ENCODE results near the gene SAMD11.

The SAMD11 gene

GRCh38 chr1:931380-932172, 7.9 kb downstream of the SAMD11 start:
- DNase-seq (ENCODE audit: low spot score), result no peak

- no peak for DNase-seq (ENCODE audit: low spot score)
These were observed 8.4 kb downstream of the SAMD11 start for GRCh38 chr1:932173-932510.

DNA sequence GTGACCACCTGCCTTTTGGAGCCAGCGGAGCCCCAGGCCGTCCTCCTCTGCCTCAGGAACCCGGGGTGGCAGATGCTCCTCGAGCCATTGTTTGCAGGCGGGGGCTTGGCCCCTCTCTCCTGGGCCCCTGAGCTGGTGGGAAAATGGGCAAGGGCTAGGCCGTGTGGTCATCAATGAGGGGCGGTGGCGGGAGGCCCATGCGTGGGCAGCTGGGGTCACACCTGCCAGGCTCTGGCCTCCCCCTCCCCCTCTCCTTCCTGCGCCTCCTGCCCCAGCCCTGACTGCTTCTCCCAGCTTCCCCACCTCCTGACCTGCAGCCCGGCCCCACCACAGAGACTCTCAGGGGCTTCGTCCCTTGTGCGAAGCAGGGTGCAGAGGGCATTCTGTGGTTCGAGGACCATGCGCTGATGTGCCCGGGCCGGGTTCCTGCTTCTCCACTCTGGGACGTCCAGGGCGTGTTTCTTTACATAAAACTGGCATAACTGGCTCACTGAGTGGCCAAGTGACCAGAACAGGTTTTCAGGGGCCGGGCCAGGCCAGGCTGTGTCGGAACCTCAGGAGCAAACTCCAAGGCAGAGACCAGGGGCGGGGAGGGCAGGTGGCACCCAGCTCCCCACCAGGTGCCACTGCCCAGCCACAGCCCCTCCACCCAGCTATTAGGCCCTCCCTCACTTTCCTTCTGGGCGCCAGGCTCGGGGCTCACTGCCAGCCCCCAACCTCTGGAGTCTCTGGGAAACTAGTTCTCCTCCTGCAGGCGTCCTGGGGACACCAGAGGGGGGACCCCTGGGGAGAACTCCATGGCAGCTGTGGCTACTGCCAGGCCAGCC, 9.3 kb downstream of the SAMD11 start:
- DNase-seq (ENCODE audit: low spot score), result peak; percentile 64

GRCh38 chr1:933603-933940, 9.8 kb downstream of the SAMD11 start:
- peak; percentile 62 for DNase-seq (ENCODE audit: low spot score)

DNA sequence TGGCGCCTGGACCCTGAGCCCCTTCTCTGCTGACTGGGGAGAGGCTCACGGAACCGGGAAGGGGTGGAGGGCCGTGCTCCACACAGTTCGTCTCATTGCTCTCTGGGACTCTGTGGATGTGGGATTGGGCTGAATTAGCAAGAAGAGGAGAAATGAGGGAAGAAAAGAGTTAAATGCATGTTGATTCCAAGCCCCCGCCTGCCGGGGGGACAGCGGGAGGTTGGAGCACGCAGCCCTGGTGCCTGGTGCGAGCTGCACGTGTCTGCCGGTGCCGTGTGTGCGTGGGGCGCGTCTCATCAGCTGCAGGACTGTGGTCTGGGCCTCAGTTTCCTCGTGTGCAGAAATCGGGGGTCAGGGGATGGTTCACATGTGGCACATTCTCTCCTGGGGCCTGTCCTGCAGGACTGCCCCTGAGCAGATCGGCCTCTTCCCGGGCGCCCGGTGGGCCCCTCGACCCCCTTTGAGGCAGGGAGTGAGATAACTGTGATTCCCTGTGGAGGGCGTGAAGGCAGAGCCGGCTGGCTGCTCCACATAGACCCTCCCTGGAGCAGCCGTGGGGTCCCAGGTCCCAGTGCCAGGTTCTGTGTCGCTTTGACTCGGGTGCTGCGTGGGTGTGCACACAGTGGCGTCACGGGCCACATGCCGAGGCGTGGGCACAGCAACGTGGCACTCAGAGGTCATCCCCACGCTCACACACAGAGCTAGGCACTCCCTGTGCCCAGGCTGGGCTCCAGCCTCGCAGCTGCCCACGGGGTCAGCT, 11.4 kb downstream of the SAMD11 start:
- no peak for DNase-seq (ENCODE audit: low spot score)

DNA sequence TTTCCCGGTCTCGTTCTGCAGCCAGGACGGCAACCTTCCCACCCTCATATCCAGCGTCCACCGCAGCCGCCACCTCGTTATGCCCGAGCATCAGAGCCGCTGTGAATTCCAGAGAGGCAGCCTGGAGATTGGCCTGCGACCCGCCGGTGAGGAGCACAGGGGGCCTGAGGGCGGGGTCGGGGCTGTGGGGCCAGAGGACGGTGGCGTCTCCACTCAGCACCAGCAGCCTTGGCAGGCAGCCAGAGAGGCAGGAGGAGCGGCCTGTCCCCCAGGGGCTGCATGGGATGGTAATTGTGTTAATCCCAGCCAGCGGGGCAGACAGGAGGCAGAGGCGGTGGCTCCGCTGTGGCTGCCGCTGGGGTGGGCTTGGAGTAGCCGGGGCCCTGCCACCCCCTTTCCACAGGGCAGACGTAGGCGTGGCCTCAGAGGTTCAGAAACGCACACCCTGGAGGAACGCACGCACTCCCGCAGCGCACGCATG, 12.1 kb downstream of the SAMD11 start:
- peak; percentile 84 for DNase-seq (ENCODE audit: low spot score)

DNA sequence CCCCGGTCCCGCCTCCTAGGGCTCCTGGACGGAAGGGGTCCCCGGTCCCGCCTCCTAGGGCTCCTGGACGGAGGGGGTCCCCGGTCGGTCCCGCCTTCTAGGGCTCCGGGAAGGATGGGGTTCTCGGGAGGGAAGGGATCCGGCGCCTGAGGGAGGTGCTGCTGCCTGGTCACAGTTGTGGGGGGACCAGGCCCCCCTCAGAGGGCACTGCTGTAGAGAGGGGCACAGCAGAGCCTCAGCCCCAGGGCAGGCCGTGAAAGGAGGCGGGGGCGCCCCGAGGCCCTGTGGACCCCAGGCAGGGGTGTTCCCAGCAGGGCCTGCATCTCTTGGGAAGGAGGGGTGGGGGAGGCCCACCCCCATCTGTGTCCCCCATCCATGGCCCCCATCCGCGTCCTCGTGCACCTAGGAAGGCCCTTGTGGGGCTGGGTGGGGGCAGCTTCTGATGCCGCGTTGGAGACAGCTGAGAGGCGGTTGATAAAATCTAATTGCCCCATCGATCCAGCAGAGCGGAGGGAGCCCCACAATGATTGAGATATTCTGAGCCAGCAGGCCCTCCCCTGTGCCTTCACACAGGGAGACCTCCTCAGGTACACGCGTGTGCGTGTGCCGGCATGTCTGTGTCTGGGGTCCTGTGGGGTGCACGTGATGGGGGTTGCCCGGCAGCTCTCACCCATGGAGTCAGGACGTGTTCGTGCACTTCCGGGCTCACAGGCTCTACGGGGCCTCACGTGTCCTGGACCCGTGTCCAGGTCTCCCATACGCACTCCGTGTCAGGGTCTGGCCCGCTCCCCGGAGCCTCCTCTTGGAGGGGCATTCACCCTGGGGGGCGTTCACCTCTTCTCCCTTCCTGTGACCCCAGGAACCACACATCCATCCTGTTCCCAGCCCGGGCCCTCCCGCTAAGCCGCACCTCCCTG, 12.9 kb downstream of the SAMD11 start:
- no peak for DNase-seq (ENCODE audit: low spot score)

DNA sequence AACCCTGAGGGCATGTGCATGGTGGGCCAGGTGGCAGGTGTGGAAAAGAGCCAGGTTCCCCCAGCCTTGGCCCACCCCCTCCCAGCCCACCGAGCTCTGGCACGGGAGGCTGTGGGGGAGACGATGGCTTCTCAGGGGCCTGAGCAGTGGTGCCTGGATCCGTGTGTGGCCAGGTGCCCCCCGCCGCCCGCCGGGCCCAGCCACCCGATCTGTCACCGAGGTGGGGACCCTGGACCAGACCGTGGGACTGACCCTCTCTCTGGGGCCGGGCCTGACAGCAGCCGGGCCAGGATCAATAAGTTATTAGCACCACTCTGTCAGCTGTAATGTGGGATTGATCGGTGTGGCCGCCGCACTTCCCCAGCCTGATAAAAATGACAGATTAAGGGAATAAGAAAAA, 13.8 kb downstream of the SAMD11 start:
- DNase-seq (ENCODE audit: low spot score), result no peak

DNA sequence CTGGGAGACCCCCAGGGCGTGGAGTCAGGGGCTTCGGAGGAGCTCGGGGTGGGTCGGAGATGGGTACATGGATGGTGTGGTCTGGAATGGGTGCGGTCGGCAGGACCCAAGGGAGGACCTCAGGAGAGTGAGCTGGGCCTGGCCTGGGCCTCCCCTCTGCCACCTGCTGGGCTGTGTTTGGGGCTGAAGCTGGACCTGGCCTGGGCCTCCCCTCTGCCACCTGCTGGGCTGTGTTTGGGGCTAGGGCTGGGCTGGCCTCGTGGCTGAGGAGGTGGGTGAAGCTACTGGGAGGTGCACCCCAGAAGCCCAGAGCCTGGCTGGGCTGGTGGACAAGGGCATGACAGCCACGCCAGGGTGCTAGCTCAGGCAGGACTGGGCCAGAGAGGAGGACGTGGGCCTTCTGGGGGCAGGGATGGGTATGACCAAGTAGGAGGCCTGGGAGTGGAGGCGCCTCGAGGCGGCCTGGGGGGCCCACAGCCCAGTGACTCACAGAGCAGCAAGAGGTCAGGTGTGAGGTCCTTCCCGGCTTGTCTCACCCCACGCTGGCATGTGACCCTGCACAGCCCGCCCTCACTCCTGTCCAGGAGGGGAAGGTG, 14.5 kb downstream of the SAMD11 start:
- DNase-seq (ENCODE audit: low spot score), result no peak

DNA sequence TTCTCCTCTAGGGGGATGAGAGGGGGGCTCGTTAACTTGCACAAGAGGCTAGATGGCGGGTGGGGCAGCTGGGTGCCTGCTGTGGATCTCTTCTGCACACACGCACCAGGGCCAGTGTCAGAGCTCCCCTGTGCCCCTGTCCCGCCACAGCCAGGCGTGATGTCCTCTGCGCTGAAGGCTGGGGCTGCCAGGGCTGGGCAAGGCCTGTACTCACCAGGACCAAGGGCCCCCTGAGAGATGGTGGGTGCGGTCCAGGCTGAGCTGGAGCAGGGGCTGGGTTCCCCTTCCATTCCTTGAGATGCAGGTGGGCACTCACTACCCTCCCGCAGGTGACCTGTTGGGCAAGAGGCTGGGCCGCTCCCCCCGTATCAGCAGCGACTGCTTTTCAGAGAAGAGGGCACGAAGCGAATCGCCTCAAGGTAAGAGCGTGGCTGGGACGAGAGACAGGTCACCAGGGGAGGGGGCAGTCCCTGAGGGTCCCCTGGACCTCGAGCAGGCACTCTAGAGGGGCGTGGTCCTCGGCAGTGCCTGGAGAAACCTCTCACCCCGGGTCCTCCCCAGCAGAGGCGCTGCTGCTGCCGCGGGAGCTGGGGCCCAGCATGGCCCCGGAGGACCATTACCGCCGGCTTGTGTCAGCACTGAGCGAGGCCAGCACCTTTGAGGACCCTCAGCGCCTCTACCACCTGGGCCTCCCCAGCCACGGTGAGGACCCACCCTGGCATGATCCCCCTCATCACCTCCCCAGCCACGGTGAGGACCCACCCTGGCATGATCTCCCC, 15.2 kb downstream of the SAMD11 start:
- no peak for DNase-seq (ENCODE audit: low spot score)

DNA sequence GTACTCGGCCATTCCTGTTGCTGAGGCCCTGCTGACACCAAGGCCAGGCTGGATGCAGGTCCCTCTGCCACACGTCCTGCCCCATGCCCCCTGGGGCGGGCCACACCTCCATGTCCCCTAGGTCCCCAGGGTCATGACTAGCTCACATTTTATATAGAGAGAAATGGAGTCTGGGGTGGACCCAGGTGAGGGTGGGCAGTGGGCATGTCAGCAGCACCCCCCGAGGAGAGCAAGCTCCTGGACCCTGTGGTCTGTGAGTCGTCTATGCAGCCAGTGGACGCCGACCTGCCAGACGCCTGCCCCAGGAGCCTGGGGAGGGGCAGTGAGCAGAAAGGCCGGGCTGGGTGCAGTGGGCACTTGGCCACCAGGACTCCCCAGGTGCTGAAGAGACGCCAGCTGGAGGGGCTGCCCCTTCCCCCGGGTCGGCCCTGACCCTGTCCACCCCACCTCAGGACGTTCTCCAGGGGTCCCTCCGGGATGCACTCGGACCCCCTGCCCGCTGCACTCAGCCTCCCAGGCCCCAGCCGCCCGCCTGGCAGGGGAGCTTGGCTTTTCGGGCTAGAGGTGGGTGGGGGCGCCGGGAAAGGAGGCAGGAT, 15.9 kb downstream of the SAMD11 start:
- no peak for DNase-seq (ENCODE audit: low spot score)

DNA sequence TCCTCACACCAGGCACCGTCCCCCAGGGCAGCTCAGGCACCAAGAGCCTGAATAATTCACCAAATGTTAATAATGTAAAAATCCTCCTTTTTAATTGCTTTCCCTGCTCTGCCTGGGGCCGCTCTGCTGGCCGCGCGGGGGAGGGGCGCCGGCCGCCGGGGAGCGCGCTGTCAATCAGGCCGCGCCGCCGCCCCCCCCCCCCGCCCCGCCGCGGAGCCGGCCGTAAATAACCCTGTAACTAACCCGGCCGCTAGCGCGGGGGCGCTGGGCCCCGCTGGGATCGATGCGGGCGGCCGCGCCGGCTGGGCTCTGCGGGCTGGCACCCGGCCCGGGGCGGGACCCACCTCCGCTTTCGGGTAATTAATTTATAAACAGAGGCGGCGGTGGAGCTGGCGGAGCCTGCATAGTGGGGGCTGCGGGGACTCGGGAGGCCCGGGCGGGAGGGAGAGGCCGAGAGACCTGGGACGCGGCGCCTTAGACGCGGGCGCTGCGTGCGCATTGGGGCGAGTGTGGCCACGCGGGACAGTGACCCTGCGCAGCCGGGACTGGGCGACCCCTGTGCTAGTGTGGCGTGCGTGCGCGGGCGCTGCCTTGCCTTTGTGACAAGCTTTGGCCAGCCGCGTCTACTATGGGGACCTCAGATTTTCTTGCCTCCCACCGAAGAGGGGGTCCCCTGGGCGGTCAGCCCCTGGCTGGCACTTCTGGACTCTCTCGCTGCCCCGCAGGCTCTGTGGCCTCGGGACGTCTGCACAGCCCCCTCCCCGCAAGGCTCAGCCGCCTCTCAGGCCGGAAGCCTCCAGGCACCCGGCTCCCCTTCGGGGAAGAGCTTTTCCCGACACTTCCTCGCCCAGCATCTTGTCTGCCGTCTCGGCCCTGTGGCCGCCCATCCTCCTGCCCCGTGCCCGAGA, 16.6 kb downstream of the SAMD11 start:
- DNase-seq (ENCODE audit: low spot score), result peak; percentile 81

- no peak for DNase-seq (ENCODE audit: low spot score)
These were observed 17.4 kb downstream of the SAMD11 start for GRCh38 chr1:941015-941587.

- peak; percentile 83 for DNase-seq (ENCODE audit: low spot score)
These were observed 18.1 kb downstream of the SAMD11 start for GRCh38 chr1:941588-942383.

- DNase-seq (ENCODE audit: low spot score), result no peak
These were observed 18.7 kb downstream of the SAMD11 start for GRCh38 chr1:942411-942821.

GRCh38 chr1:942864-943533, 19.3 kb downstream of the SAMD11 start:
- no peak for DNase-seq (ENCODE audit: low spot score)

Measured in D341Med (cell line).